Dermis blood vessel endothelial cell (primary cell): Measurements from ENCODE around the gene SLC25A1. TPM values are rescaled to one million over a fixed set of nuclear protein-coding genes. Genes with fewer than 3 reads are reported as not detected.
"Not testable (repeated sequence)": the region's sequence is repeated elsewhere in the genome, so short reads cannot be mapped to it uniquely, and the experiment has no call there.

Experiments
- DNase-seq: peaks from one replicate; pipeline ENCODE4 v3.0.0; 2010
- total RNA-seq: library from RNA; depleted of rRNA; stranded (reverse); fragments of >200 nt; gene quantifications from 2 replicates; pipeline ENCODE4 v1.2.3, GENCODE V29; 2014

SLC25A1 gene
- total RNA-seq, 1 donor from 2014 or later, result 87.3 TPM

- no peak for DNase-seq
Measured at GRCh38 chr22:19204640-19205039, 26.1 kb upstream of the SLC25A1 start.

GRCh38 chr22:19203834-19204233, 25.3 kb upstream of the SLC25A1 start:
- no peak for DNase-seq

GRCh38 chr22:19202799-19203186, 24.3 kb upstream of the SLC25A1 start:
- DNase-seq, result not testable (repeated sequence)

GRCh38 chr22:19201869-19202798, 23.6 kb upstream of the SLC25A1 start:
- no peak for DNase-seq

- DNase-seq, result no peak
Measured at GRCh38 chr22:19201130-19201868, 22.8 kb upstream of the SLC25A1 start.

GRCh38 chr22:19199479-19199878, 20.9 kb upstream of the SLC25A1 start:
- DNase-seq, result no peak

GRCh38 chr22:19197997-19198865, 19.7 kb upstream of the SLC25A1 start:
- DNase-seq, result no peak

- DNase-seq, result no peak
Measured at GRCh38 chr22:19196841-19197612, 18.5 kb upstream of the SLC25A1 start.

GRCh38 chr22:19195796-19196731, 17.5 kb upstream of the SLC25A1 start:
- no peak for DNase-seq

GRCh38 chr22:19194766-19195536, 16.4 kb upstream of the SLC25A1 start:
- no peak for DNase-seq

GRCh38 chr22:19193879-19194278, 15.3 kb upstream of the SLC25A1 start:
- no peak for DNase-seq

- no peak for DNase-seq
Measured at GRCh38 chr22:19187716-19188563, 9.4 kb upstream of the SLC25A1 start.

- DNase-seq, result no peak
Measured at GRCh38 chr22:19184276-19184997, 5.9 kb upstream of the SLC25A1 start.

GRCh38 chr22:19183216-19183615, 4.7 kb upstream of the SLC25A1 start:
- DNase-seq, result no peak

- no peak for DNase-seq
Measured at GRCh38 chr22:19182472-19183157, 4.1 kb upstream of the SLC25A1 start.

- DNase-seq, result no peak
Measured at GRCh38 chr22:19181786-19182471, 3.4 kb upstream of the SLC25A1 start.
